Ishikawa (cell line): ENCODE data around the gene PPAN.
A peak's percentile ranks its signal among the peaks of the same experiment; 100 is the strongest.

Experiments used
- CEBPB ChIP-seq: IDR thresholded peaks from 2 replicates; pipeline ENCODE4 v1.6.1; 2012
- CREB1 ChIP-seq: IDR thresholded peaks from 2 replicates; pipeline ENCODE4 v1.6.1; 2012; ENCODE audit warnings: low read depth
- EGR1 ChIP-seq: IDR thresholded peaks from 2 replicates; pipeline ENCODE4 v1.6.1; 2012
- EP300 ChIP-seq: IDR thresholded peaks from 2 replicates; pipeline ENCODE4 v1.6.1; 2012; ENCODE audit warnings: borderline replicate concordance
- FOXM1 ChIP-seq: IDR thresholded peaks from 2 replicates; pipeline ENCODE4 v1.6.1; 2012; ENCODE audit warnings: low read depth, borderline replicate concordance
- MAX ChIP-seq: IDR thresholded peaks from 2 replicates; pipeline ENCODE4 v1.6.1; 2012
- NFIC ChIP-seq: IDR thresholded peaks from 2 replicates; pipeline ENCODE4 v1.6.1; 2012
- RAD21 ChIP-seq: IDR thresholded peaks from 2 replicates; pipeline ENCODE4 v1.6.1; 2012; ENCODE audit warnings: low read depth
- TAF1 ChIP-seq: IDR thresholded peaks from 2 replicates; pipeline ENCODE4 v1.6.1; 2012; ENCODE audit warnings: low read depth, mild to moderate bottlenecking
- TCF12 ChIP-seq: IDR thresholded peaks from 2 replicates; pipeline ENCODE4 v1.6.1; 2012; ENCODE audit warnings: low read depth
- TEAD4 ChIP-seq: IDR thresholded peaks from 2 replicates; pipeline ENCODE4 v1.6.1; 2012
- USF1 ChIP-seq: IDR thresholded peaks from 2 replicates; pipeline ENCODE4 v1.6.1; 2012
- YY1 ChIP-seq: IDR thresholded peaks from 2 replicates; pipeline ENCODE4 v1.6.1; 2012; ENCODE audit warnings: low read depth
- ZBTB7A ChIP-seq: IDR thresholded peaks from 2 replicates; pipeline ENCODE4 v1.6.1; 2012; ENCODE audit warnings: low read depth
- TF ChIP-seq, protein P1 (sequence below): IDR thresholded peaks from 2 replicates; pipeline ENCODE4 v1.6.1; 2012; ENCODE audit warnings: low read depth, mild to moderate bottlenecking

PPAN gene

DNA sequence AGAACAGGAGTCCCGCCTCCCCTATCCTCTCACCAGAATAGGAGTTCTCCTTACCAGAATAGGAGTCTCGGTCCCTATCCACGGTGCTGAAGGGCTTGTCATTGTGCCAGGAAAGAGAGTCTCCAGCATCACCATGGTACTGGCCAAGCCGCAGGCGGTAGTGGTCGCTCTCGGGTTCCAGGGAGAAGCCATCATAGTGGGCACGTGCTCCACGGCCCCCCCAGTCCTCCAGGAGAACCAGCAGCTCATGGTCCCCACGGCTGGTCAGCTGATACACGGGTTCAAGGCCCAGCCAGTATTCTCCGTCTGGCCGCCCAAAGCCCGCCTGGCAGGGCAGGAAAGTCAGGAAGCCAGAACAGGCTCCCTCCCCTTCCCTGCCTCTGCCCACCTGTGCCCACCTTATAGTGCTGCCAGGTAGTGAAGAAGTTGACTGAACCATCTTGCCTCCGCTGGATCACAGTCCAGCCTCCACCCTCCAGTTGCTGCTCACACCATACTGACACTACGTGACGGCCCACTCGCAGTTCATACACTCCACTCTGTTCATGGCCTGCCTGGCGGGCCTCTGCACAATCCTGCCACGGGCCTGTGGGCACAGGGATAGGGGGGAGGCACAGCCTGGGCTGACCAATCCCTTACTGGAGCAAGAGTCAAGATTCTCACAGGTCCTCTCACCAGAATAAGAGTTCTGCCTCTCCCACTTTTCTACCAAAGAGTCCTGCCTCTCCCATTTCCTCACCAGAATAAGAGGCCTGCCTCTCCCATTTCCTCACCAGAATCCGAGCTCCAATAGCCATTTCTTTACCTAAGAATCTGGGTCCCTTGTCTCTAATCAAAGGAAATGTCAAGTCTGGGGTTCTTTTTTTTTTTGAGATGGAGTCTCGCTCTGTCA lies 12.6 kb upstream of the PPAN start:
- no peak for TF ChIP-seq TEAD4
- TF ChIP-seq NFIC, result peak; percentile 86
- TF ChIP-seq MAX, result 0 out of 2 replicates have a peak, but pooled peaks have one; percentile 15
- TF ChIP-seq, protein P1, sequence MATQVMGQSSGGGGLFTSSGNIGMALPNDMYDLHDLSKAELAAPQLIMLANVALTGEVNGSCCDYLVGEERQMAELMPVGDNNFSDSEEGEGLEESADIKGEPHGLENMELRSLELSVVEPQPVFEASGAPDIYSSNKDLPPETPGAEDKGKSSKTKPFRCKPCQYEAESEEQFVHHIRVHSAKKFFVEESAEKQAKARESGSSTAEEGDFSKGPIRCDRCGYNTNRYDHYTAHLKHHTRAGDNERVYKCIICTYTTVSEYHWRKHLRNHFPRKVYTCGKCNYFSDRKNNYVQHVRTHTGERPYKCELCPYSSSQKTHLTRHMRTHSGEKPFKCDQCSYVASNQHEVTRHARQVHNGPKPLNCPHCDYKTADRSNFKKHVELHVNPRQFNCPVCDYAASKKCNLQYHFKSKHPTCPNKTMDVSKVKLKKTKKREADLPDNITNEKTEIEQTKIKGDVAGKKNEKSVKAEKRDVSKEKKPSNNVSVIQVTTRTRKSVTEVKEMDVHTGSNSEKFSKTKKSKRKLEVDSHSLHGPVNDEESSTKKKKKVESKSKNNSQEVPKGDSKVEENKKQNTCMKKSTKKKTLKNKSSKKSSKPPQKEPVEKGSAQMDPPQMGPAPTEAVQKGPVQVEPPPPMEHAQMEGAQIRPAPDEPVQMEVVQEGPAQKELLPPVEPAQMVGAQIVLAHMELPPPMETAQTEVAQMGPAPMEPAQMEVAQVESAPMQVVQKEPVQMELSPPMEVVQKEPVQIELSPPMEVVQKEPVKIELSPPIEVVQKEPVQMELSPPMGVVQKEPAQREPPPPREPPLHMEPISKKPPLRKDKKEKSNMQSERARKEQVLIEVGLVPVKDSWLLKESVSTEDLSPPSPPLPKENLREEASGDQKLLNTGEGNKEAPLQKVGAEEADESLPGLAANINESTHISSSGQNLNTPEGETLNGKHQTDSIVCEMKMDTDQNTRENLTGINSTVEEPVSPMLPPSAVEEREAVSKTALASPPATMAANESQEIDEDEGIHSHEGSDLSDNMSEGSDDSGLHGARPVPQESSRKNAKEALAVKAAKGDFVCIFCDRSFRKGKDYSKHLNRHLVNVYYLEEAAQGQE, result peak; percentile 94
- TF ChIP-seq RAD21, result no peak
- no peak for TF ChIP-seq TAF1
- no peak for TF ChIP-seq CREB1
- TF ChIP-seq EP300, result no peak
- no peak for TF ChIP-seq TCF12
- TF ChIP-seq CEBPB, result no peak
- TF ChIP-seq USF1, result no peak
- no peak for TF ChIP-seq EGR1
- TF ChIP-seq ZBTB7A, result no peak

GRCh38 chr19:10095622-10095947 lies 10.6 kb upstream of the PPAN start:
- TF ChIP-seq USF1 (no peak), EP300 (no peak), FOXM1 (no peak), TAF1 (no peak), RAD21 (no peak), ZBTB7A (no peak), EGR1 (no peak), MAX (no peak), YY1 (no peak), TCF12 (no peak), CEBPB (no peak), CREB1 (no peak), TEAD4 (no peak), NFIC (no peak)
- TF ChIP-seq, protein P1, result no peak

DNA sequence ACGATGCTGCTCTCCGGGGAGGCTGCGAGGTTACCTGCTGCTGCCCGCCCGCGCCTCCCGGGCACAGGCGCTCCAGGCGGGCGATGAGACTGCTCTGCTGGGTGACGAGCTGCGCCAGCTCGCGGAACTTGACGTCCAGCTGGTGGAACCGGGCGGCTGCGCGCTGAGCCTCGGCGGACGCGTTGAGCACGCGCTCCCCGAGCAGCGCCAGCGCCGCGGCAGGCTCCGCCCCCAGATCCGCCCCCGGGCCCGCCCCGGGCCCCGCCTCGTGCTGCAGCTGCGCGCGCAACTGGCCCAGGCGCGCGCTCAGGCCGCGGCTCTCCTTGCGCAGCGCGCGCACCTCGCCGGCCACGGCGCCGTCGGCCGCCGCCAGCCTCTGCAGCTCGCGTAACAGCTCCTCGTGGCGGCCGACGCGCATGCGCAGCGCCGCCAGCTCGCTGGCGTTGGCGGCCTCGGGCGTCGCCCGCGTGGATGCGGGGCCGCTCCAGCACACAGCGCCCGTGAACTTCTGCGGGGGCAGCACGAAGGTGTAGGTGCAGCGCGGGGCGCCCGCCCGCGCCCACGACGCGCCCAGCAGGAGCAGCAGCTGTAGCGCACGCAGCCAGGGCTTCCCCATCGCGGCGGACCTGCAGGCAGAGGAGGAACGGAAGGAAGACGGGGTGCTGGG lies 10.1 kb upstream of the PPAN start:
- TF ChIP-seq CREB1 (no peak), MAX (peak; percentile 99), TEAD4 (no peak; the same call in 1 of the 2 replicates), USF1 (peak; percentile 29; the same call in 1 of the 2 replicates), TCF12 (no peak), FOXM1 (no peak), RAD21 (no peak), ZBTB7A (no peak), EGR1 (peak; percentile 46; the same call in 1 of the 2 replicates), TAF1 (no peak), EP300 (no peak)
- TF ChIP-seq, protein P1, result no peak; the same call in 1 of the 2 replicates
